Fibroblast of pulmonary artery (primary cell): Measurements from ENCODE around the gene FAT2.

Experiments
- DNase-seq: peaks from one replicate; pipeline ENCODE4 v3.0.0-alpha.2; 2010; ENCODE audit warnings: low read depth
- H3K4me3 ChIP-seq: replicated peaks from 2 replicates; pipeline ENCODE4 v1.5.1; 2011; ENCODE audit warnings: low read depth, mild to moderate bottlenecking, control low read depth, low read length, moderate library complexity
- CTCF ChIP-seq: IDR thresholded peaks from 2 replicates; pipeline ENCODE4 v1.5.1; 2011; ENCODE audit warnings: mild to moderate bottlenecking, control low read depth, low read length, inconsistent platforms; ENCODE audit errors: missing control alignments

FAT2 gene

DNA sequence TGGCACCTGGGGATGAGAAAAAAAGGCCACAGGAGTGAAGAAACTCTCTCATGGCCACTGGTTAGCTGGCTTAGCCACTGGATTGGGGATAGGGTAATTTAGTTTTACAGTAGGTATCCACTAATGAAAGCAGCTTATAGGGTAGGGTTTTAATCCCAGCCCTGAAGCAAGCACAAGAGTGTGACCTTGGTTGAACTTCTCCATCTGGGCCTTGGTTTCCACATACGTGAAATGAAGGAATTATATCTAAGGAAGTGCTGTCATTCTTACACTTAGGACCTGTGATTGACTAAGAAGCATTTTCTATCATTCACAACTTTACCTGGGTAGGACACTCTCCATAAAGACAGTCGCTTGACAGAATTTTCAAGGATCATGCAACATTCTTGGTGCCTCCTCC lies 49.6 kb downstream of the FAT2 start:
- no peak for DNase-seq
- no peak for TF ChIP-seq CTCF
- no peak overlapping the region for H3K4me3 ChIP-seq
